Neural progenitor cell (in vitro differentiated cells): ENCODE measurements around the gene CDC42SE2. TPM values are rescaled to one million over a fixed set of nuclear protein-coding genes. Genes with fewer than 3 reads are reported as not detected.
A peak's percentile ranks its signal among the peaks of the same experiment; 100 is the strongest.
"Not testable (repeated sequence)": the region's sequence is repeated elsewhere in the genome, so short reads cannot be mapped to it uniquely, and the experiment has no call there.

Experiments used
- DNase-seq: peaks from one replicate; pipeline ENCODE4 v3.0.0-alpha.2; 2016; ENCODE audit warnings: low spot score
- H2AFZ ChIP-seq: fragments of 200-600 bp; sonication (generic); replicated peaks from 2 replicates; pipeline ENCODE4 v1.6.1; 2016; ENCODE audit warnings: antibody characterized with exemption
- H3F3A ChIP-seq: fragments of 200-600 bp; sonication (generic); 2 replicates; pipeline ENCODE4 v1.6.1; 2016; ENCODE audit warnings: antibody characterized with exemption, low read depth
- H3K27ac ChIP-seq: fragments of 200-600 bp; sonication (generic); 2 replicates; pipeline ENCODE4 v1.5.1; 2016; ENCODE audit warnings: mild to moderate bottlenecking
- H3K27me3 ChIP-seq: fragments of 200-600 bp; sonication (generic); 2 replicates; pipeline ENCODE4 v1.6.1; 2016; ENCODE audit warnings: mild to moderate bottlenecking, moderate library complexity
- H3K36me3 ChIP-seq: fragments of 200-600 bp; sonication (generic); 2 replicates; pipeline ENCODE4 v1.5.1; 2016
- H3K4me1 ChIP-seq: fragments of 200-600 bp; sonication (generic); 2 replicates; pipeline ENCODE4 v1.6.1; 2016; ENCODE audit warnings: mixed run types
- H3K4me2 ChIP-seq: fragments of 200-600 bp; sonication (generic); 2 replicates; pipeline ENCODE4 v1.6.1; 2016
- H3K4me3 ChIP-seq: fragments of 200-600 bp; sonication (generic); 2 replicates; pipeline ENCODE4 v1.5.1; 2016
- H3K79me2 ChIP-seq: fragments of 200-600 bp; sonication (generic); 2 replicates; pipeline ENCODE4 v1.6.1; 2016; ENCODE audit warnings: low read depth
- H3K9ac ChIP-seq: fragments of 200-600 bp; sonication (generic); 2 replicates; pipeline ENCODE4 v1.6.1; 2016
- H3K9me3 ChIP-seq: fragments of 200-600 bp; sonication (generic); 2 replicates; pipeline ENCODE4 v1.5.1; 2016; ENCODE audit warnings: low read depth
- H4K20me1 ChIP-seq: fragments of 200-600 bp; sonication (generic); 2 replicates; pipeline ENCODE4 v1.6.1; 2016; ENCODE audit warnings: low read depth
- H3K27ac Mint-ChIP-seq: 3 replicates; pipeline ENCODE4 v1.8.0; 2021; ENCODE audit warnings: mixed read lengths
- H3K27me3 Mint-ChIP-seq: 2 replicates; pipeline ENCODE4 v1.8.0; 2022; ENCODE audit warnings: low read depth, mild to moderate bottlenecking, inconsistent platforms, moderate library complexity, mixed read lengths; ENCODE audit not compliant: insufficient read depth
- H3K36me3 Mint-ChIP-seq: 3 replicates; pipeline ENCODE4 v1.8.0; 2021; ENCODE audit warnings: mixed read lengths
- H3K4me1 Mint-ChIP-seq: 3 replicates; pipeline ENCODE4 v1.8.0; 2021; ENCODE audit warnings: mixed read lengths
- H3K4me3 Mint-ChIP-seq: 3 replicates; pipeline ENCODE4 v1.8.0; 2021; ENCODE audit warnings: mild to moderate bottlenecking, moderate library complexity, mixed read lengths
- H3K9me3 Mint-ChIP-seq: 3 replicates; pipeline ENCODE4 v1.8.0; 2020; ENCODE audit warnings: mixed read lengths
- CTCF ChIP-seq: fragments of 200-600 bp; sonication (generic); IDR thresholded peaks from 2 replicates; pipeline ENCODE4 v1.5.1; 2017; ENCODE audit warnings: antibody characterized with exemption, mild to moderate bottlenecking
- EZH2 ChIP-seq: fragments of 200-600 bp; sonication (generic); IDR thresholded peaks from 2 replicates; pipeline ENCODE4 v1.6.1; 2017; ENCODE audit warnings: antibody characterized with exemption, mild to moderate bottlenecking, moderate library complexity
- EZH2phosphoT487 ChIP-seq: fragments of 200-600 bp; sonication (generic); IDR thresholded peaks from 2 replicates; pipeline ENCODE4 v1.6.1; 2017; ENCODE audit warnings: antibody characterized with exemption
- total RNA-seq: library from RNA; depleted of rRNA; stranded (reverse); fragments of >200 nt; gene quantifications from 2 replicates; pipeline ENCODE4 v1.2.3, GENCODE V29; 2015; ENCODE audit warnings: low replicate concordance

CDC42SE2 gene
- total RNA-seq, 1 donor from 2014 or later, result 79.9 TPM

DNA sequence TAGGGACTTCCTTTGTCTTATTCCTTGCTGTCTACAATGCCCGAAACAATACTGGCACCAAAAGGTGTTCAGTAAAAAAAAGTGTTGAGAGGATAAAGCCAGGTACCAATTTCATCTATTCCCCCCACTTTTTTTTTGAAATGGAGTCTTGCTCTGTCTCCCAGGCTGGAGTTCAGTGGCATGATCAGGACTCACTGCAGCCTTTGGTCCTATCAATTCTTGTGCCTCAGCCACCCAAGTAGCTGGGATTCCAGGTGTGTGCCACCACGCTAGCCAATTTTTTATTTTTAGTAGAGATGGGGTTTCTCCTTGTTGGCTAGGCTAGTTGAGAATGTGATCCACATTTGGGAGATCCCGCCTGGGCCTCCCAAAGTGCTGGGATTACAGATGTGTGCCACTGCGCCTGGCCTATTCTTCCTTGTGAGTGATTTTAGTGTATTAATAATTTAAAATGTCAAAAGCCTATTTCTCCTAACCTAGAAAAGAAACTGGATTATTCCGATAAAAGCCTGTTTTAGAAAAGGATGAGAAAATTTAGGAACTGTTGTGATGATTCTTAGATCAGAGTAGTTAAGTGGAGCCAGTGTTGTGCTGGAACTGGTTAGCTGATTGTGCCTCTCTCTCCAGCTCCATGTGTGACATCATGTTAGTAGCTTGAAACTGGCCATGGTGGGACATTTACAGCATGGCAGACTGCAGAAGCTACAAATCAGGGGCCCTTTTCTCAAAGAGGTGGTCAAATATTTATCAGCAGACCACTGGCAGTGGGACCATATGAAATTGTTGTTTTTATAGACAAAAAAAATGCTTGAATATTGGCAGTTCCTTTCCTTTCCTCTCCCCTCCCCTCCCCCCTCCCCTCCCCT is 14.3 kb downstream of the CDC42SE2 start:
- Histone ChIP-seq H3K4me1 (peaks cover 10% of the 10 kb centered on the region), H4K20me1 (peaks cover 17% of the 10 kb centered on the region), H3K9me3 (no peaks in the 10 kb centered on the region), H3K9ac (no peak overlapping the region), H3K27me3 (no peaks in the 10 kb centered on the region), H3K4me2 (no peak overlapping the region), H3K79me2 (peaks cover 90% of the 10 kb centered on the region), H3K27ac (peak overlapping the region; percentile 50), H3K36me3 (no peaks in the 10 kb centered on the region), H3F3A (peaks cover 11% of the 10 kb centered on the region), H3K4me3 (no peak overlapping the region), H2AFZ (no peak overlapping the region)
- no peak overlapping the region for H3K27ac Mint-ChIP-seq
- H3K4me3 Mint-ChIP-seq, result no peak overlapping the region
- peaks cover 15% of the 10 kb centered on the region for H3K36me3 Mint-ChIP-seq
- peaks cover 4% of the 10 kb centered on the region for H3K27me3 Mint-ChIP-seq
- peaks cover 25% of the 10 kb centered on the region for H3K4me1 Mint-ChIP-seq
- DNase-seq, result no peak
- H3K9me3 Mint-ChIP-seq, result peaks cover 10% of the 10 kb centered on the region
- TF ChIP-seq CTCF, result no peak

DNA sequence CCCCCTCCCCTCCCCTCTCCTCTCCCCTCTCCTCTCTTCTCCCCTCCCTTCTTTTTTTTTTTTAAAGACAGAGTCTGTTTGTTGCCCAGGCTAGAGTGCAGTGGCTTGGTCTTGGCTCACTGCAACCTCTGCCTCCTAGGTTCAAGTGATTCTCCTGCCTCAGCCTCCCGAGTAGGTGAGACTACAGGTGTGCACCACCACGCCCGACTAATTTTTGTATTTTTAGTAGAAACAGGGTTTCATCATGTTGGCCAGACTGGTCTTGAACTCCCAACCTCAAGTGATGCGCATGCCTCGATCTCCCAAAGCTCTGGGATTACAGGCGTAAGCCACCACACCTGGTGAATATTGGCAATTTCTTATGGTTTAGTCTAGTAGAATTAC is 14.9 kb downstream of the CDC42SE2 start:
- H3K36me3 Mint-ChIP-seq, result peaks cover 17% of the 10 kb centered on the region
- H2AFZ ChIP-seq, H3K9me3 ChIP-seq, H3K4me3 Mint-ChIP-seq, DNase-seq, H3K4me1 ChIP-seq, H3K27ac ChIP-seq, H3K9ac ChIP-seq, H3K27ac Mint-ChIP-seq, H3K27me3 ChIP-seq, H3K4me3 ChIP-seq, H3K27me3 Mint-ChIP-seq, H3K36me3 ChIP-seq, H3K9me3 Mint-ChIP-seq, H3K4me2 ChIP-seq: not testable (repeated sequence)
- peaks cover 90% of the 10 kb centered on the region for H3K79me2 ChIP-seq
- H4K20me1 ChIP-seq, result peaks cover 15% of the 10 kb centered on the region
- peaks cover 11% of the 10 kb centered on the region for H3F3A ChIP-seq
- H3K4me1 Mint-ChIP-seq, result peaks cover 27% of the 10 kb centered on the region

DNA sequence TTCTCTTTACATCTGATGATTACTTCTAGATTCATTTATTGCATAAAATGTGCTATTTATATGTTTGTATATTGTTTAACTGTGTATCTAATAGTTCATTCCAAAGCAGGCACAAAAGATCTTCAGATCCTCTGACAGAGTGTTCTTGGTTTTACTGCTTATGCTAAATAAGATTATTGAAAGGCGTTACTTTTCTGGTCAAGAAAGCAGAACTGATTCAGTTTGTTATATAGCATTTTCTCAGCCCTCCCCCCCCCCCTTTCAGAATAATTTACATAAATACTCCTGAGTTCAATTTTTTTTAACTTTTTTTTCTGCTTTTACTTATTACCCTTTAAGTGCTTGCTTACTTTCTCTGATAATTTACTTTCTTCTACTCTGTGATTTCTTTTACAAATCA is 15.4 kb downstream of the CDC42SE2 start:
- peaks cover 7% of the 10 kb centered on the region for H3K9me3 Mint-ChIP-seq
- H3F3A ChIP-seq, result peaks cover 11% of the 10 kb centered on the region
- no peak overlapping the region for H3K4me3 Mint-ChIP-seq
- no peak overlapping the region for H3K9ac ChIP-seq
- peaks cover 90% of the 10 kb centered on the region for H3K79me2 ChIP-seq
- TF ChIP-seq EZH2phosphoT487 (no peak), EZH2 (no peak), CTCF (no peak)
- no peak overlapping the region for H3K4me3 ChIP-seq
- H3K4me2 ChIP-seq, result no peak overlapping the region
- no peaks in the 10 kb centered on the region for H3K36me3 ChIP-seq
- peaks cover 27% of the 10 kb centered on the region for H3K4me1 Mint-ChIP-seq
- peaks cover 4% of the 10 kb centered on the region for H3K27me3 Mint-ChIP-seq
- H3K27me3 ChIP-seq, result no peaks in the 10 kb centered on the region
- no peak overlapping the region for H3K27ac ChIP-seq
- DNase-seq, result no peak
- H3K36me3 Mint-ChIP-seq, result peaks cover 14% of the 10 kb centered on the region
- peaks cover 10% of the 10 kb centered on the region for H4K20me1 ChIP-seq
- H3K9me3 ChIP-seq, result no peaks in the 10 kb centered on the region
- H3K4me1 ChIP-seq, result peaks cover 10% of the 10 kb centered on the region
- peak overlapping the region; percentile 57 for H3K27ac Mint-ChIP-seq
- no peak overlapping the region for H2AFZ ChIP-seq

DNA sequence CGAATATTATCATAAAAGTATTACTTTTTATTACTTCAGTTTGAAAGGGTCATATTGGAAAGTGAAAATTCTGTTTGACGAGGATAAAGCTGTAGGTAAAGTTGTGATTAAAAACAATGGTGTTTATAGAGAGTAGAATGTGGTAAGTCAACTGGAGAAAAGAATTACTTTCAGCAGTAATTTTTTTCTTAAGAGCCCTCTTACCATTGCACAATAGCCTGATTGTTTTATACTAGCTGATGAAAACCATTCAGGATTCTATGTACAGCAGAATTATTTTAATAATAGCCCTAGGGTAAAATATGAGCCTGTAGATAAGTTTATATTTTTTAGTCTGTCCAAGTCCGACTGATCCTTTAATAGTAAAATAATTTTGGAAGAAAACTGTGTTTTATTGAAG is 16.6 kb downstream of the CDC42SE2 start:
- peaks cover 90% of the 10 kb centered on the region for H3K79me2 ChIP-seq
- peaks cover 10% of the 10 kb centered on the region for H3K4me1 ChIP-seq
- H3K9me3 Mint-ChIP-seq, result peaks cover 6% of the 10 kb centered on the region
- H2AFZ ChIP-seq, result no peak overlapping the region
- peaks cover 4% of the 10 kb centered on the region for H3K27me3 Mint-ChIP-seq
- H3F3A ChIP-seq, result peaks cover 11% of the 10 kb centered on the region
- H3K36me3 ChIP-seq, result no peaks in the 10 kb centered on the region
- no peak overlapping the region for H3K4me3 ChIP-seq
- no peaks in the 10 kb centered on the region for H3K9me3 ChIP-seq
- no peak overlapping the region for H3K27ac Mint-ChIP-seq
- no peak overlapping the region for H3K4me2 ChIP-seq
- H3K36me3 Mint-ChIP-seq, result peaks cover 11% of the 10 kb centered on the region
- TF ChIP-seq EZH2 (no peak), EZH2phosphoT487 (no peak), CTCF (no peak)
- H3K27me3 ChIP-seq, result no peaks in the 10 kb centered on the region
- no peak overlapping the region for H3K9ac ChIP-seq
- peaks cover 8% of the 10 kb centered on the region for H4K20me1 ChIP-seq
- no peak overlapping the region for H3K4me3 Mint-ChIP-seq
- DNase-seq, result no peak
- H3K27ac ChIP-seq, result no peak overlapping the region
- H3K4me1 Mint-ChIP-seq, result peaks cover 27% of the 10 kb centered on the region
